ENCODE results near the gene MYOF.

GRCh38 chr10:93461109-93461806, 20.9 kb downstream of the MYOF start:
- TF ChIP-seq CTCF (conservative IDR thresholded peaks at IDR 0.05) = no peak
- TF ChIP-seq ZFX (IDR thresholded peaks at IDR 0.05) = no peak

All from C4-2B (cell line).